Thymus (tissue), 11 donors: Measurements from ENCODE around the gene ZCCHC4. TPM values are rescaled to one million over a fixed set of nuclear protein-coding genes. Genes with fewer than 3 reads are reported as not detected.

Experiments
- DNase-seq, 9 donors: peaks; one replicate each; pipeline ENCODE4 v3.0.0-alpha.2; 2013; ENCODE audit warnings: low spot score in 9 of 9, low read depth in 6 of 9, missing footprints in 1 of 9
- H3K27ac ChIP-seq, 2 donors: one replicate each; pipeline ENCODE4 v1.5.1; 2013; ENCODE audit warnings: control low read depth in 1 of 2, low read depth in 1 of 2, low read length in 1 of 2, mild to moderate bottlenecking in 1 of 2, moderate library complexity in 1 of 2
- H3K27me3 ChIP-seq, 2 donors: one replicate each; pipeline ENCODE4 v1.5.1; 2013; ENCODE audit warnings: low read length in 1 of 2; ENCODE audit not compliant: control insufficient read depth in 2 of 2, insufficient read depth in 1 of 2
- H3K36me3 ChIP-seq, 2 donors: one replicate each; pipeline ENCODE4 v1.5.1; 2013; ENCODE audit warnings: low read length in 1 of 2, mild to moderate bottlenecking in 1 of 2, moderate library complexity in 1 of 2; ENCODE audit not compliant: control insufficient read depth in 2 of 2, insufficient read depth in 2 of 2
- H3K4me1 ChIP-seq, 2 donors: one replicate each; pipeline ENCODE4 v1.5.1; 2013; ENCODE audit warnings: low read length in 2 of 2; ENCODE audit not compliant: control insufficient read depth in 2 of 2, insufficient read depth in 2 of 2
- H3K4me3 ChIP-seq, 2 donors: one replicate each; pipeline ENCODE4 v1.5.1; 2013; ENCODE audit warnings: low read length in 2 of 2, control low read depth in 1 of 2, mild to moderate bottlenecking in 1 of 2
- H3K9me3 ChIP-seq, 2 donors: one replicate each; pipeline ENCODE4 v1.5.1; 2013; ENCODE audit warnings: low read length in 1 of 2, mild to moderate bottlenecking in 1 of 2; ENCODE audit not compliant: control insufficient read depth in 2 of 2, insufficient read depth in 1 of 2
- WGBS: extraction: QIAGEN DNeasy Blood & Tissue Kit; methylation state at CpG from one replicate; pipeline ENCODE4 v1.1.7; 2013; 5-methylcytosine and 5-hydroxymethylcytosine counted together
- polyA plus RNA-seq: library from polyadenylated mRNA; stranded (reverse); fragments of 200-250 nt; gene quantifications from one replicate; pipeline ENCODE4 v1.2.3, GENCODE V29; 2013
- total RNA-seq: library from RNA; stranded (reverse); fragments of 120-200 nt; gene quantifications from one replicate; pipeline ENCODE4 v1.2.4, GENCODE V29; 2013
- donor health status: healthy.

Gene ZCCHC4
- total and polyA plus RNA-seq, 2 donors = 7.6 to 9.2 TPM

- DNase-seq = peak in 1 of 9 donors; percentile 11
- Histone ChIP-seq H3K4me3 (no peak overlapping the region), H3K4me1 (no peaks in the 10 kb centered on the region), H3K27ac (peak overlapping the region in 1 of 2 donors; percentile 26), H3K36me3 (no peaks in the 10 kb centered on the region), H3K27me3 (no peaks in the 10 kb centered on the region), H3K9me3 (no peaks in the 10 kb centered on the region)
- WGBS = 69% methylated on average over 10 of the region's 10 CpGs
Observed at GRCh38 chr4:25299476-25300203, 12.9 kb upstream of the ZCCHC4 start.

- 96% methylated on average over 4 of the region's 4 CpGs for WGBS
- Histone ChIP-seq H3K4me3 (no peak overlapping the region), H3K27me3 (no peaks in the 10 kb centered on the region), H3K27ac (no peak overlapping the region), H3K4me1 (no peaks in the 10 kb centered on the region), H3K9me3 (no peaks in the 10 kb centered on the region), H3K36me3 (no peaks in the 10 kb centered on the region)
- no peak for DNase-seq
Observed at GRCh38 chr4:25301471-25301870, 11.1 kb upstream of the ZCCHC4 start.

- no peak for DNase-seq
- no peaks in the 10 kb centered on the region for H3K27me3 ChIP-seq
- no peaks in the 10 kb centered on the region for H3K9me3 ChIP-seq
- no peaks in the 10 kb centered on the region for H3K36me3 ChIP-seq
- no peaks in the 10 kb centered on the region for H3K4me1 ChIP-seq
- H3K4me3 ChIP-seq = no peak overlapping the region
- no peak overlapping the region for H3K27ac ChIP-seq
- 98% methylated on average over 9 of the region's 9 CpGs for WGBS
Observed at GRCh38 chr4:25302626-25303025, 9.9 kb upstream of the ZCCHC4 start.

- H3K4me3 ChIP-seq = no peak overlapping the region
- no peak for DNase-seq
- no peaks in the 10 kb centered on the region for H3K36me3 ChIP-seq
- H3K27me3 ChIP-seq = no peaks in the 10 kb centered on the region
- 95% methylated on average over 3 of the region's 3 CpGs for WGBS
- H3K9me3 ChIP-seq = no peaks in the 10 kb centered on the region
- no peaks in the 10 kb centered on the region for H3K4me1 ChIP-seq
- H3K27ac ChIP-seq = no peak overlapping the region
Observed at GRCh38 chr4:25303578-25303977, 9.0 kb upstream of the ZCCHC4 start.

GRCh38 chr4:25306518-25307057 lies 6.0 kb upstream of the ZCCHC4 start:
- no peak for DNase-seq
- WGBS = 97% methylated on average over 4 of the region's 4 CpGs
- H3K36me3 ChIP-seq = no peaks in the 10 kb centered on the region
- H3K9me3 ChIP-seq = no peaks in the 10 kb centered on the region
- H3K27ac ChIP-seq = no peak overlapping the region
- H3K27me3 ChIP-seq = no peaks in the 10 kb centered on the region
- no peak overlapping the region for H3K4me3 ChIP-seq
- H3K4me1 ChIP-seq = peaks cover 0 to 6% of the 10 kb centered on the region in 2 donors

- Histone ChIP-seq H3K4me1 (peaks cover 0 to 11% of the 10 kb centered on the region in 2 donors), H3K27ac (no peak overlapping the region), H3K27me3 (no peaks in the 10 kb centered on the region), H3K4me3 (no peak overlapping the region), H3K36me3 (no peaks in the 10 kb centered on the region), H3K9me3 (no peaks in the 10 kb centered on the region)
- DNase-seq = no peak
- WGBS = 94% methylated on average over 7 of the region's 7 CpGs
Observed at GRCh38 chr4:25307596-25307995, 5.0 kb upstream of the ZCCHC4 start.

- no peak for DNase-seq
- no peak overlapping the region for H3K27ac ChIP-seq
- no peaks in the 10 kb centered on the region for H3K27me3 ChIP-seq
- H3K4me1 ChIP-seq = peaks cover 3 to 11% of the 10 kb centered on the region in 2 donors
- H3K4me3 ChIP-seq = no peak overlapping the region
- no peaks in the 10 kb centered on the region for H3K9me3 ChIP-seq
- H3K36me3 ChIP-seq = no peaks in the 10 kb centered on the region
- 93% methylated on average over 2 of the region's 2 CpGs for WGBS
Observed at GRCh38 chr4:25308306-25308705, 4.3 kb upstream of the ZCCHC4 start.

- DNase-seq = no peak
- Histone ChIP-seq H3K36me3 (no peaks in the 10 kb centered on the region), H3K27me3 (no peaks in the 10 kb centered on the region), H3K27ac (no peak overlapping the region), H3K4me3 (no peak overlapping the region), H3K9me3 (no peaks in the 10 kb centered on the region), H3K4me1 (peaks cover 6 to 15% of the 10 kb centered on the region in 2 donors)
- 90% methylated on average over 7 of the region's 7 CpGs for WGBS
Observed at GRCh38 chr4:25308761-25309160, 3.8 kb upstream of the ZCCHC4 start.

- 78% methylated on average over 4 of the region's 4 CpGs for WGBS
- Histone ChIP-seq H3K27ac (peak overlapping the region in 1 of 2 donors; percentile 81), H3K36me3 (no peaks in the 10 kb centered on the region), H3K4me3 (no peak overlapping the region), H3K27me3 (no peaks in the 10 kb centered on the region), H3K4me1 (peaks cover 6 to 15% of the 10 kb centered on the region in 2 donors), H3K9me3 (no peaks in the 10 kb centered on the region)
- DNase-seq = peak in 2 of 9 donors; percentile 25 to 30
Observed at GRCh38 chr4:25310066-25310802, 2.3 kb upstream of the ZCCHC4 start.
